Measurements from ENCODE around the gene KRTAP10-6.
"Not testable (repeated sequence)": the region's sequence is repeated elsewhere in the genome, so short reads cannot be mapped to it uniquely, and the experiment has no call there.

The KRTAP10-6 gene

DNA sequence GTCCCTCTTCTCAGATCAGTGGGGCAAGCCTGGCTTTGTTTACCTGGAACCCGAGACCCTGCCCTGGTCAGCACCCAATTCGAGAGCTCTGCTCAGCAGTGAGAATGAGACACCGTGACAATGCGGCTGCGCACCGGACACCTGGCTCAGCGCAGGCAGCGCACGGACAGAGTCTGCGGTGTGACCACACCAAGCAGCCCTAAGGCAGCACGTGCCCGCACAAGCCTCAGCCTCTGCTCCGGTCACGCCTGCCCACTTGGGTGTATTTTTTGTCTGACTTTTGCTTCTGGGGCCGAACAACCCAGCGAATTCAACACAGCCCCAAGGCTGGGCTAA, 24.3 kb upstream of the KRTAP10-6 start:
- DNase-seq (ENCODE audit: low spot score) = no peak

DNA sequence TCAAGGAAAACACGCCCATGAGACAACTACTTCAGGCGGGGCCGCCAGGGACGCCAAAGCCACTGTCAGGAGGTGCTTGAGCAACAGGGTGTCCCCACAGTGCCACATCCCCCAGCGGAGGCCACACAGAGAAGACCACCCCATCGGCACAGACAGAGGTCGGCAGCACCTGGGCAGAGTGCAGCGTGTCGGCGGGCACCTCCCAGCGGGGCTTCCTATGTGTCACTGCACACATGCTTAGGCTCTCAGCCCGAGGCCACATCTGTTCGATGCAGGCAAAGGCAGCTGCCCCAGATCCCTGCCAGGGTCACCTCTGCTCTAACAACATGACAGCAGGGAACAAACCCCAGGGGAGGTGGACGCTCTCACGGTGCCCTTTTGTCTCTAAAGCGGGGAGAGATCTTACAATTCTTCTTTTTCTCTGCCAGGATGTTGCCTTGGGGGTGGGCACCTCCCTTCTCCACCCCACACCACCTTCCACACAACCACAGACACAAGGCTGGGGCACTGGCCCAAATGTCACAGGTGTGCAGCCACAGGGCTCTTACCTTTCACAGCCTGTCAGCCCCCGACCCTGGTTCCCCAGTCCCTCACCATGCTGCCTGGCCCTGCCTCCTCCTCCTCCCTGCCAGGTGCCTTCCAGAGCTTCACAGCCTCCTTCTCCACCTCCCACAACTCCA, 23.7 kb upstream of the KRTAP10-6 start:
- no peak for DNase-seq (ENCODE audit: low spot score)

DNA sequence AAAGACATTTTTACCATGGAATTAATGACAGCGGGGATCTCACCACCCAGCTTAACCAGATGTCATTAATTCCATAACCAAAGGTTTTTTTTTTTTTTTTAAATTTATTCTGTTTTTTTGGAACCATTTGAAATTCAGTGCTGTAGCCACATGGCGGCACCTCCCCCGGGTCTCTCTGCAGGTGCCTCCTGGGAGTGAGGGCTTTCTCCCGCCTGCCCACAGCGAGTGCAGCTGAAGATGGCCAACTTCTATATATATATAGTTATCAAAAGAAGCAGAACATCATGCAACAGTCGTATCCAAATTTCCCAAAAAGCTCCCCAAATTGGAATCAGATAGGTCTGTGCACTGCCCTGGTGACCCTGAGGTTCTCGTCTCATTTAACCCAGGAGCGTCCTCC, 23.2 kb upstream of the KRTAP10-6 start:
- DNase-seq (ENCODE audit: low spot score) = no peak

DNA sequence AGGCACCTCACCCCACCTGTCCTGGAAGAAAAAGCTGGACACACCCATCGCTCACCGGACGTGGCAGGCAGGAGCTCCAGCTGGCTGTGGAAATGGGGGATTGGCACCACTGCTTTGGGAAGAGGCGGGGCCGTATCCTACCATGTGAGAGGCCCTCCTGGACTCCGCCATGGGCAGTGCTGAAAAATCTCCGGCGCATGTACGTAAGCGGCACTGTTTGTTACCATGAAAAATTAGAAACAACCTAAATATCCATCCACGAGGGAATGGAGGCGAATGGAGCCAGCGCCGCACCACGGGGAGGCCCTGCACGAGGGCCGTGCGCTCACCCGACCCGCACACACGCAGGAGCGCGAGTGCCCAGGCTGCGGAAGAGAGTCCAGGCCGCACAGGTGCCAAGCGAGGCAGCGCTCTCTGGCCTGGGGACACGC, 22.7 kb upstream of the KRTAP10-6 start:
- no peak for DNase-seq (ENCODE audit: low spot score)

DNA sequence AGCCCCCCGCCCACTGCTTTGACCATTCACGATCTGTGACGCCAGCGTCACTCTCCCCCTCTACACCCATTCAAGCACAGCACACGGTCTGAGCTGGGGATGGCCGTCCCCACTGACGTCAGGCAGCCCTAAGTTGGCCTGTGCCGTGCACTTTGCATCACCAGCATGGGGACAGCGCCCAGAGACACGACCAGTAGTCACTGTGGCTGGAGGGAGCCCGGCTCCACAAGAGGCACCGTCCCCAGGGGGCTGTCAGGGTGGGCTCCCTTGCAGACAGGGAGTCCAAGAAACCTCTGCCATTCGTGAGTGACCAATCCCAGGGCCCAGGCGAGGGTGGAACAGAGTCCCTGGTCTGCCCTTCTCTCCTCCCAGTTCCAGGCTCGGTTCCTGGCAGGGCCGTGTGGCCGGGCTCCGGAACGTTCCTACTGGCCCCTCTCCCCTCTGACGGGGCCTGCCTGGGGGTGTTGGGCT, 21.9 kb upstream of the KRTAP10-6 start:
- no peak for DNase-seq (ENCODE audit: low spot score)

DNA sequence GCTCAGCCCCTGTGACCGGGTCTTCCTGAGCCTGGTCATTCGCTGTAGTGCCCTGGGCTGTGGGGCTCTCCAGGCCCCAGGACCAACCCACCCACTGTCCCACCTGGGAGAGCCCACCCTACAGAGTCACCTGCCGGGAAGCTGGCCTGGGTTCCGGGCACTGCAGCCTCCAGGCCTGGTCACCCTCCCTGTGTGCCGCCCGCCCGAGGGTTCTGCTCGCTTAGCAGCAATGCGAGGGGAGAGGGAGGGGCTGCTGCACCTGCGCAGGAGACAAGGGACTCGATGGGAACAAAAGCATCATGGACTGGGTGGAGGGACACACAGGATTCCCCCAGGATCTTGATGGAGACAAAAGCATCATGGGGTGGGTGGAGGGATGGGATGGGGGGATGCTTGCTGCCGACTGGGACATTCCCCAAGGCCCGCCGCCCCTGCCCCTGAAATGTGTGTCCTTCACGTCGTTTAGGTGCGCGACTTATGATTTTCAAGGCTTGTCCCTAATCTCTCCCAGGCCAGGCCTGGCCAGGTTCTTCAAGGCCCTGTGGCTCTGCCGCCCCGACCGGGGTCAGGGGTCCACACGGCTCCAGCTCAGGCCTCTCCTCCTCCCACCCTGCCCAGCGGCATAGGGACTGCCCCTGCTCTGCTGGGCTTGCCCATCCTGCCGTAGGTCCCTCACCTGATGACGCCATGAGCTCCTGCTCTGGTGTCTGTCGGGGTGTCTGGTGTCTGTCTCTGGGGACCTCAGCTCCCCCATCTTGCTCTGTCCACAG, 21.3 kb upstream of the KRTAP10-6 start:
- no peak for DNase-seq (ENCODE audit: low spot score)

DNA sequence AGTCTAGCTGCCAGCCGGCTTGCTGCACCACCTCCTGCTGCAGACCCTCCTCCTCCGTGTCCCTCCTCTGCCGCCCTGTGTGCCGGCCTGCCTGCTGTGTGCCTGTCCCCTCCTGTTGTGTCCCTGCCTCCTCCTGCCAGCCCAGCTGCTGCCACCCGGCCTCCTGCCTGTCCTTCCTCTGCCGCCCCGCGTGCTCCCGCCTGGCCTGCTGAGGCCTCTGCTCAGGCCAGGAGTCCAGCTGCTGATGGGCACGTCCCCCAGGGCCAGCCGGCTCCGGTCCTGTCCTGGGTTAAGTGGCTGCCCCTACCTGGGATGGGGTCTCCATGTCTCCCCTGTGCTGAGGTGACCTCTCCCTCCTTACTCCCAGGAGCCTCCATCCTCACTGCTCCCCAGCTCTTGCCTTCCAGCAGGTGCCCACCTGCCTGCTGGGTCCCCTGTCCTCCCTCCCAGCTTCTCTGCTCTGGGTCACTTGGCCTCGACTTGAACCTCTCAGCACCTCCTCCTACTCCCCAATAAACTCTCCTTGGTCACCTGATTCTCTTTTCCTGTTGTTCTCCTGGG, 20.4 kb upstream of the KRTAP10-6 start:
- DNase-seq (ENCODE audit: low spot score) = no peak

DNA sequence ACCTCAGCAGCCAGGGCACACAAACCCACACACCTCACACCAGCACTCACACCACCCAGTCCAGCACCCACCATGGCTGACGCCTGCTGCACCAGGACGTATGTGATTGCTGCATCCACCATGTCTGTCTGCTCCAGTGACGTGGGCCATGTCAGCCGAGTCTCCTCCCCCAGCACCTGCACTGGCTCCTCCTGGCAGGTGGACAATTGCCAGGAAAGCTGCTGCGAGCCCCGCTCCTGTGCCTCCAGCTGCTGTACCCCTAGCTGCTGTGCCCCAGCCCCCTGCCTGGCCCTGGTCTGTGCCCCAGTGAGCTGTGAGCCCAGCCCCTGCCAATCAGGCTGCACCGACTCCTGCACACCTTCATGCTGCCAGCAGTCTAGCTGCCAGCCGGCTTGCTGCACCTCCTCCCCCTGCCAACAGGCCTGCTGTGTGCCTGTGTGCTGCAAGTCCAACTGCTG, 19.8 kb upstream of the KRTAP10-6 start, which contains the start of gene KRTAP10-8:
Gene KRTAP10-8 (plus strand): TSS at position 51 of the 458 bp plus-strand sequence. CDS start 22 bp downstream, at position 73.
- no peak for DNase-seq (ENCODE audit: low spot score)

DNA sequence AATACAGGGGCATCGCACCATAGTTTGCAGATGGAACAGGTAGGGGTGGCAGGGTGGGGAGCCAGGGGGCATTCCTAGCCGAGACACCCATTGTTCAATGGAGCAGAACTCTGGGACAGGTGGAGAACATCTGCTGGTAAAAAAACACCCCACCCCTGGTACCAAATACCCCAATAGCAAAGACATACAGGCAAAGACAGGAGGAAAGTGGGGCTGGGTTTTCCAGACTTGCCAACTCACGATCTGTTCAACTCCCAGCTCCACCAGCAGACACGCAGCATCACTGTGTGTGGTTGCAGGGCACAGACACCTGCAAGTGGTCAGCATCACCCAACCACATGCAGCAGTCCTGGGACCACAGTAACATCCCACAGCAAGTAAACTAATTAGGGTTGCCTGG, 19.2 kb upstream of the KRTAP10-6 start:
- DNase-seq (ENCODE audit: low spot score) = no peak

DNA sequence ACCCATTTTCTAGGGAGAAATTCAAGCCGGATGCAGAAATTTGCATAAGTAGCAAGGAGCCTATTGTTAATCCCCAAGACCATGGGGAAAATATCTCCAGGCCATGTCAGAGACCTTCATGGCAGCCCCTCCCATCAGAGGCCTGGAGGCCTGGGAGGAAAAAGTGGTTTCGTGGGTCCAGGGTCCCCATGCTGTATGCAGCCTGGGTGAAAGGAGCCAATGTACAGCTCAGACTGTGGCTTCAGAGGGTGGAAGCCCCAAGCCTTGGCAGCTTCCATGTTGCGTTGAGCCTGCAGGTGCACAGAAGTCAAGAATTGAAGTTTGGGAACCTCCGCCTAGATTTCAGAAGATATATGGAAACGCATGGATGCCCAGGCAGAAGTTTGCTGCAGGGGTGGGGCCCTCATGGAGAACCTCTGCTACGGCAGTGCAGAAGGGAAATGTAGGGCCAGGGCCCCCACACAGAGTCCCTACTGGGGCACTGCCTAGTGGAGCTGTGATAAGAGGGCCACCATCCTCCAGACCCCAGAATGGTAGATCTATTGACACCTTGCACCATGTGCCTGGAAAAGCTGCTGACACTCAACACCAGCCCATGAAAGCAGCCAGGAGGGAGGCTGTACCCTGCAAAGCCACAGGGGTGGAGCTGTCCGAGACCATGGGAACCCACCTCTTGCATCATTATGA, 18.0 kb upstream of the KRTAP10-6 start:
- not testable (repeated sequence) for DNase-seq (ENCODE audit: low spot score)

DNA sequence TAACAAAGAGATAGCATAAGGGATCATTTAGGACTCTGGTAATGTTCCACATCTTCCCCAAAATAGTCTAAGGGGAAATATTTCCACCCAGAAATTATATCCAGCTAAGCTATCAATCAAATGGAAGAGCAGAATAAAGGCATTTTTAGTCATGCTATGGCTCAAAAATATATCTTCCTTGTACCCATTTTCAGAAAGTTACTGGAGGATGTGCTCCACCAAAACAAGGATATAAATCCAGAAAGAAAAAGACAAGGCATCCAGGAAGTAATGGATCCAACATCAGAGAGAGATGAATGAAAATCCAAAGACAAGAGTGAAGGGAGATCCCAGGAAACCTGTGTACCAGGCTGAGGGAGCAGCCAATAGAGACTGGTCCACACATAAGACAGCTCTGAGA, 16.9 kb upstream of the KRTAP10-6 start:
- no peak for DNase-seq (ENCODE audit: low spot score)

DNA sequence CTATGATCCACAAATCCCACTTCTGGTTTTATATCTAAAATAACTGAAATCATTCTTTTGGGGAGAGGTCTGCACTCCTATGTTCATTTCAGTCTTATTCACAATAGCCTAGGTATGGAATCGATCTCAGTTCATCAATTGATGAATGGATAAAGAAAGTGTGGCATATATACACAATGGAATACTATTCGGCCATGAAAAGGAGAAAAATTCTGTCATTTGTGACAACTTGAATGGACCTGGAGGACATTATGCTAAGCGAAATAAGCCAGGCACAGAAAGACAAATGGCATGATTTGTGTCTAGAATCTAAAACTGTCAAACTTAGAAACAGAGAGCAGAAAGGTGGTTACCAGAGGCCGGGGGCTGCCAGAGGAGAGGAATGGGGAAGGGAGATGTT, 14.2 kb upstream of the KRTAP10-6 start:
- DNase-seq (ENCODE audit: low spot score) = no peak

DNA sequence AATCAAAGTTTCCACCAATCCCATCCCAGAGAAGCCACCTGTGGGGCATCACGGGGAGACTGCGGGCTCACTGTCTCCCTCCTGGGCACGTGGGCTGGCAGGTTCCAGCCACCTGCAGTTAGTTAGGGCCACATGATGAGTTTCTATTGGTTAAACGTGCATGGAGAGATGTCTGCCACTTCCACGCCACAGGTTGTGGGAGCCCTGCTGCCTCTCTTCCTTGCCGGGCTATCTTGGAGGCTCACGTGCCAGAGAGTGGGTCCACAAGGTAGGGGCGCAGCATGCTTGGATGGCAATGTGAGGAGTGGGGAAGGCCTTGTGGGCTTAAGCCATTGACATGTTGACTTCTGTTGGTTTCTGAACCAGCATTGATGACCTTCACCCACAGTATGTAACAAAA, 11.6 kb upstream of the KRTAP10-6 start:
- no peak for DNase-seq (ENCODE audit: low spot score)

DNA sequence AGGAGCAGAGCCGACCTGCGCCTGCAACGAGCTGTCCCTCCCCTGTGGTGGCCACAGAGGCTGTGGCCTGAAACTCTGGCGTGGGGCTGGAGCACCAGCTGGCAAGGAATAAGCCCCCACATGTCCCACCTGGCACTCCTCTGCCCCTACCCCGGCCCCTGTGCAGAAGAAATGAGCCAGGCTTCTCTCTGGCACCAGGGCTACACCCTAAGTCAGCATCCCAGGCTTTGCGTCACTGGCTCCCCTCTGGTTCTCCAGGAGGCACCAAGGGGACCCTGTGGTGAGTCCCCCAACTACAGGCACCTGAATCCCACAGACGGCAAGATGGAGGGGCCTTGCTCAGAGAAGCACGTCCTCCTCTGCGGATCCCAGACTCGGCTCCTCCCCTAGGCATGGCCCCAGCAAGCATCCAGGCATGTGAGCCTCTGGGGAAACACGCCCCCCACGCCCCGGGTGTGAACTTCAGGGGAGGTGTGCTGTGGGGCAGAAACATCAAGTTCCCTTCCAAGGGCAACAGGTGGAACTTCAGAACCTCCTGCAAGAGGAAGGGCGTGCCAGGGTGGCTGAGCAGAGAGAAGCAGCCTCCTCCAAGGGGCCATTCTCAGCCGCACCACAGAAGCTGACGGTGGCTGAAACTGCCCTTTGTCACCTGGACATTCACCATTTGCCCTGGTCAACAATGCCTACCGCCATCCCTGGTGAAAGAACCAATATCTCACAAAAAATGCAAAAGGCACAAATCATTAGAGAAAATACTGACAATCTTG, 11.0 kb upstream of the KRTAP10-6 start:
- DNase-seq (ENCODE audit: low spot score) = no peak

DNA sequence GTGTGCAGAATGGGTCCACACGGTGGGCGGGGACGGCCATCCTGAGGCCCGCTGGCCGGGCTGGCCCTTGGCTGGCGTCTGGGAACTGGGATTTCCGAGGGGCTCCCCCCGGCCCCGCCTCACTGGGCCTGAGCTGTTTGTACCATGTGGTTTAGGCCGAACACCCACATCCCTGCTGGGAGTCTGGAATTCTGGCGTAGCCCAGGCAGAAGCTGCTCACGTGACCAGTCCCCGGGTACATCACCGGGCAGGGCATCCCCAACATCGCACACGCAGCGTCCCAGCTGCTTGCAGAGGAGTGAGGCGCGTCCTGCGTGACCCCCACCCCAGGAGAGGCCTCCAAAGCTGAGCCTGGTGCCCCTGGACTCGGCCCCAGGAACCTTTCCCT, 10.2 kb upstream of the KRTAP10-6 start:
- DNase-seq (ENCODE audit: low spot score) = no peak

DNA sequence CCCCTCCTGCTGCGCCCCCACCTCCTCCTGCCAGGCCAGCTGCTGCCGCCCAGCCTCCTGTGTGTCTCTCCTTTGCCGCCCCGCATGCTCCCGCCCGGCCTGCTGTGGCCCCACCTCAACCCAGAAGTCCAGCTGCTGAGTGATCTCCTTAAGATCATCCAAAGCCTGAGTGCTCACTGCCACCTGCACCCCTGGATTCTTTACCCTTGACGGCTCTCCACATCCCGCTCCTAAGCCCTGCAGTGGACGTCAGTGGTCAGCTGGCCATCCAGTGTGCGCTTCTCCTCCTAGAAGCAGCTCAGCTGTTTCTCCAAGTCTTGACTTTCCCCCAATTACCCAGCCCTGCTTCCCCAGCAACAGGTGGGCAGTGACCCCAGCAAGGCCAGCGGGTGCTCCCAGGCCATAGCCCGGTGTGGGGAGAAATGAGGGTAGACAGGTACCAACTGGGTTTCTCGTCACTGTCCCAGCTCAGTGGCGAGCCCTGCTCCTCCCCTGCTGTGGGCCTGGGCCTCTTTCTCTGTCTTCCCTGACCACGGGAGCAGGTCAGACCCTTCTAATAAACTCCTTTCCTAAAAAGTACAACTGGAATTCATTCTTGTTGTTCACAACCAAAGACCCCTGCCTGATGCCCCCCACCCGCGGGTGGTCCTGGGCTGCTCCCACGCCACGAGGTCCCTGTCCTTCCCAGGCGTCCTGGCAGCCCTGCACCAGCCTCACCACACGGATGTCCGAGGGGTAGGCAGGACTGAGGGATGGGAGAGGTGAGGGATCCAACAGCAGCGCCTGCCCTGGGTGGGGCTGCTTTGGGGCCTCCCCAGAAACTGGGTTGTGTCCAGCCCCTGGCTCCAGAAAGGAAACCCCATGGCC, 9.5 kb upstream of the KRTAP10-6 start:
- no peak for DNase-seq (ENCODE audit: low spot score)

DNA sequence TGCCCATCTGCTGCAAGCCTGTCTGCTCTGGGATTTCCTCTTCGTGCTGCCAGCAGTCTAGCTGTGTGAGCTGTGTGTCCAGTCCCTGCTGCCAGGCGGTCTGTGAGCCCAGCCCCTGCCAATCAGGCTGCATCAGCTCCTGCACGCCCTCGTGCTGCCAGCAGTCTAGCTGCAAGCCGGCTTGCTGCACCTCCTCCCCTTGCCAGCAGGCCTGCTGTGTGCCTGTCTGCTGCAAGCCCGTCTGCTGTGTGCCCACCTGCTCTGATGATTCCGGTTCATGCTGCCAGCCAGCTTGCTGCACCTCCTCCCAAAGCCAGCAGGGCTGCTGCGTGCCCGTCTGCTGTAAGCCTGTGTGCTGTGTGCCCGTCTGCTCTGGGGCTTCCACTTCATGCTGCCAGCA, 8.8 kb upstream of the KRTAP10-6 start:
- DNase-seq (ENCODE audit: low spot score) = not testable (repeated sequence)

DNA sequence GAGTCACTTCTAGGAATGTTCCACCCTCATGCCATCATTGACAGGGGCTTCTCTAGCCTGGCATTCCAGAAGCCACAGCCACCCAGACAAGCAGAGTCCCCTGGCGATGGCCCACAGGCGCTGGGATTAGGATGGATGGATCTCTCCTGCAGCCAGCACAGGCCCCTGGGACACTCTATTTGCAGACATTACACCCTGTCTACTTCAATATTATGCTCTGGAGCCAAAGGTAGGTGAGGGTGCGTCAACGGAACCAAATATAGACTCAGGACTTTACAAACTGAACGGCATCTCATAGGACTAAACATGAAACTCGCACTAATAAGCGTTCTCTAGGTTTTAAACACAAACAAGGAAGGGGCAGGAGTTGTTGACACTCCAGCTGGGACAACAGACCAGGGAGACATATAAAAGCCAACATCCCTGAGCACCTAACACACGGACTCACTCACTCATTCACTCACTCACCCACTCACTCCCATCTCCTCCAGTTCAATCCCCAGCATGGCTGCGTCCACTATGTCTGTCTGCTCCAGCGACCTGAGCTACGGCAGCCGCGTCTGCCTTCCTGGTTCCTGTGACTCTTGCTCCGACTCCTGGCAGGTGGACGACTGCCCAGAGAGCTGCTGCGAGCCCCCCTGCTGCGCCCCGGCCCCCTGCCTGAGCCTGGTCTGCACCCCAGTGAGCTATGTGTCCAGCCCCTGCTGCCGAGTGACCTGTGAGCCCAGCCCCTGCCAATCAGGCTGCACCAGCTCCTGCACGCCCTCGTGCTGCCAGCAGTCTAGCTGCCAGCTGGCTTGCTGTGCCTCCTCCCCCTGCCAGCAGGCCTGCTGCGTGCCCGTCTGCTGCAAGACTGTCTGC, 8.0 kb upstream of the KRTAP10-6 start, which contains the start of gene KRTAP10-7:
Gene KRTAP10-7 (plus strand): TSS at position 480 of the 861 bp plus-strand sequence. CDS start 25 bp downstream, at position 505.
- not testable (repeated sequence) for DNase-seq (ENCODE audit: low spot score)

DNA sequence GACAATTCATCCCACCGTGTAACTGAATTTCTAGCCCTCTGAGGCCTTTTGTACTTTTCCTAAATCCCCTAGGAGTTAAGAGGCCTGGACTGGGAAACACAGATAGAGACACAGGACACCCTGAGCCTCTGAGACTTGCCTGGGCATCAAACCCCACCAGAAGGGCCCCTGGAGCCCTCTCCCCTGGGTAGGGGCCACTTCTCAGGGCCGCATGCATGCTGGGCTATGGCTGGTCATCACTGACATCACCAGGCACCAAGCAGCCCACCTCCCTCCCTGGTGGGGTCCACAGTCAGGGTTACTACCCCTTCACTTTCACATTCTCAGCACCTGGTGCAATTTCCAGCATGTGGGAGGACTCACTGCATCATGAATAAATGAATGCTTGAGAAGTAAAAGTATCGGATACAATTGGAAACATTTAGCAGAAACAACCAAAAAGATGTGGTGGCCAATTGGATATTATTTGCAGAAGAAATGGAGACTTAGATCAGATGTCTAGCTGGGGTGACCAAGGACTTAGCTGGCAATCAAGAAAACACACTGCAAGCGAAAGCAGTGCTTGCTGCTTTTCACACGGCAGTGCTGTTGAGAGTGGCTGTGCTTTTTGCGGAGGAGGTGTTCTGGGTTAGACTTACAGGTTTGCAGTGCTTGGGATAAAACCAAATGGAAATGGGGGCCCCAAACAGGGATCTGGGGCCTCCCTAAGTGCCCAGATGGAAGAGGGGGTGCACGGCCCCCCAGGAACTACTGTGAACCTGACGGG, 7.1 kb upstream of the KRTAP10-6 start:
- no peak for DNase-seq (ENCODE audit: low spot score)

Data from CD4-positive, alpha-beta T cell treated with Interleukin-6 at 100 ng/mL for 8 hours (primary cell).